HG03354 (cell line): ENCODE measurements around the gene CACNG4.
"Not testable (repeated sequence)": the region's sequence is repeated elsewhere in the genome, so short reads cannot be mapped to it uniquely, and the experiment has no call there.

ENCODE experiments used
- ATAC-seq: cut with Tn5 transposase; IDR thresholded peaks from one replicate; pipeline ENCODE4 v1.9.1; 2021; ENCODE audit warnings: mild to moderate bottlenecking; ENCODE audit not compliant: unreplicated experiment, poor library complexity, severe bottlenecking

Gene CACNG4

DNA sequence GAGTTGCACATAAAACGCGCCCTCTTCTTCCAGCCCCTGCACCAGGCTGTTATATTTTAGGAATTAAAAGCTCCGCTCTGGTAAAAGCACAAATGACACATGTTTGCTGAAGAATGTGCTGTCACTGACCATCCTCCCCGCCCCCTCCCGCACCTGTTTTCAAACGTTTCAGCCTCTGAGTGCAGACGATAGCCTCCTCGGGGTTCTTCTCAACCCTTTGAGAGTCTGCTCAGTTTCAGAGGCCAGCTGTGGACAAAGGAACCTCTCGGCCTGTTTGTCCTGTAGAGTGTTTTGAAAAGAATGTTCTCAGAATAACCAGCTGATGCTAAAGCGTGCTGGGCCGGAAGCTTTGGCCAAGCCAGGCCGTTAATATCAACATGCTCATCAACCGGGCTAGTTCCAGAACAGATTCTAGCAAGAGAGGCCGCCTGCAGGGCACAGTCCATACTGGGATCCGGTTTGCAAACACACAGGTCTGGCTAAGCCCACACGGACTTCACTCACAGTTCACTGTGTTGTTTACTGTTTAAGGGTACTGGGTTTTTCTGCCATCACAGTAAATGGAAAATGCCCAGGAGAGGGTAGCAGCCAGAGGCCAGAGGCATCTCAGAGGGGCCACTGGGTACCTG is 6.4 kb upstream of the CACNG4 start:
- no peak for ATAC-seq

DNA sequence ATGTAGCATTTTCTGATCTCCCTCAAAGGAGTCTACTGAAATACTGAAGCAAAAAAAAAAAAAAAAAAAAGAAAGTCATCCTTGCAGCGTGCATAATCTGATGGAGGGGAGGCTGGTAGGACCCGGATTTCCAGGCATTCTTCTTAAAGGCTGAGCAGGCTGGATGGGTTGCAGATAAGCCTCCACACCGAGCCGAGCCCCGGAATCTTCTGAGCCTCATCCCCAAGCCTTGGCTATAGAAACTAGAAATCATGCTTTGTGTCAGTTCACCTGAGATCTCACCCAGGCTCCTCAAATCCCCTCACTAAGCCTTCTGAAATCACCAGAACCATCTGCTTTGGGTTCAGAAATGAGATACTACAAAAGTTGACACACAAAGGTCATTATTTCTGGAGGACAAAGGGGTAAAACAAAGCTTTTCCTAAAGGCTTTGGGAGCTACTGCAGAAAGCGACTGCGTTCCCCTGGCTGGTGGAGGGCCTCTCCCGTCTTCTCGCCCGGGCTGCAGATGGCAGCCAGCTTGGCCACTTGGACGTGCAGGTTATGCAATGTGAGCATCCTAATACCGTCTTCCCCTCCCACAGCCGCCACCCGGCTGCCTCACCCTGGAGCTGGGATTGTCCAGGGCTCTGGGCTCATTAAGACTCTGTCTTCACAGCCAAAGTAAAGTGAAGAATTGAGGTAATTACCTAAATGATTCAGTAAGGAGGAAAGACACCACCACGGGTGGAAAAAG is 4.7 kb upstream of the CACNG4 start:
- ATAC-seq: no peak

DNA sequence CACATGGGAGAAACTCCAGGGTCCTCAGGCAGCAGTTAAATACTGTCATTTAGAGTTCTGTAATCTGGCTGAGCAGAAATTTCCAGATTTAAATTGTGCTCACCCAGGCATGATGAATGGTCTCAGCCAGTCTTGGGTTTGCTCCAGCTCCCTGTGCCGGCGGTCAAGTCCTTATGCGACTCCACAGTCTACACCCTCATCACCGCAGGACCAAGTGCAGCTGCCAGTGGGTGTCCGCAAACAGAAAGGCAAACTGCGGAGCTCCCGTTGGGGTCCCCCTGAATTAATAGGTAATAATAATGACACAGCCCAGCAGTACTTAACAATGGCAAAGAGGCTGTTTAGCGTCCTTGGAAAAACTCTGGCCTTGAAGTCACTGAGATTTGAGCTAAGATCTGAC is 3.9 kb upstream of the CACNG4 start:
- no peak for ATAC-seq

DNA sequence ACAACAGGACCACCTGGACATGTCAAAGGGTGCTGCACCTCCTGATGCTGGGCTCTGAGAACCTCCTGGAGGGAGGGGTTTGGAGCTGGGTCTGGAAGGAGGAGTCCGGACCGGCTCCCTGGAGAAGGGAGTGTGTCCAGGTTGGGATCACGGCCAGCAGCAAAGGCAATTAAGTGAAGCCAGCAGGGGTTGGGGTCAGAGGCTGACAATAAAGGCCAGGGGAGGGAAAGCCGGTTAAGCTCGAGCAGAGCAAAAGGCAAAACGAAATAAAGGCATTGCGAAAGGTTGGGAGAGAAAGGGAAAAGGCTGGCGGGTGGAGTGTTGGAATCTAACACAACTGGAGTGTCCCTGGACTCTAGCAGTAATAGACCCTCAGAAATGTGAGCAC is 992 bp upstream of the CACNG4 start:
- ATAC-seq: no peak

DNA sequence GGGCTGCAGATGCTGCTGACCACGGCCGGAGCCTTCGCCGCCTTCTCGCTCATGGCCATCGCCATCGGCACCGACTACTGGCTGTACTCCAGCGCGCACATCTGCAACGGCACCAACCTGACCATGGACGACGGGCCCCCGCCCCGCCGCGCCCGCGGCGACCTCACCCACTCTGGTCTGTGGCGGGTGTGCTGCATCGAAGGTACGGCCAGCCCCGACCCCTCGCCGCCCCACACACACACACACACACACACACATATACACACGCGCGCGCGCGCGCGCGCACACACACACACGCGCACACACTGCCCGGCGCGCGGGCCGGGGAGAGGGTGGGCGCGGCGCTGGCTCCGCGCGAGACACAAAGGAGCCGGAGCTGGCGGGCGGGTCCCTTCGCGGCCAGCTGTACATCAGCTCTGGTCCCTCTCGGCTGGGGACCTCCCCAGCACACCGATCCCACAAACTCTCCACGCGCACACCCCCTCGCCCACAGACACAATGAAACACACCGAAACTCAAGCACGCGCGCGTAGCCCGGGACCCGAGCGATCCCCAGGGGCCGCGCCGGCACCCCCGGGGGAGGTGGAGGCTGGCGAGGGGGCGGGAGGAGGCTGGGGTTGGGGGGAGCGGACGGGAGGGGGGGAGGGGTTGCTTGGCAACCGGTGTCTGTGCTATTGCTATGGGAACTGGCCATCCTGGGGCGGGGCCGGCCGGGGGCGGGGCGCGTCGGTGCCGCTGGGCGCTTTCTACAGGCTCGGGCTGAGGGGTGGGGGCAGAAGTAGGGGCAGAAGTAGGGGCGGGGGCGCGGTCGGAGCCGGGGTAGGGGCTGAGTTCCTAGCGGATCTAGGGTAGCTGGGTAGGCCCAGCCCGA is 658 bp downstream of the CACNG4 start:
- no peak for ATAC-seq

DNA sequence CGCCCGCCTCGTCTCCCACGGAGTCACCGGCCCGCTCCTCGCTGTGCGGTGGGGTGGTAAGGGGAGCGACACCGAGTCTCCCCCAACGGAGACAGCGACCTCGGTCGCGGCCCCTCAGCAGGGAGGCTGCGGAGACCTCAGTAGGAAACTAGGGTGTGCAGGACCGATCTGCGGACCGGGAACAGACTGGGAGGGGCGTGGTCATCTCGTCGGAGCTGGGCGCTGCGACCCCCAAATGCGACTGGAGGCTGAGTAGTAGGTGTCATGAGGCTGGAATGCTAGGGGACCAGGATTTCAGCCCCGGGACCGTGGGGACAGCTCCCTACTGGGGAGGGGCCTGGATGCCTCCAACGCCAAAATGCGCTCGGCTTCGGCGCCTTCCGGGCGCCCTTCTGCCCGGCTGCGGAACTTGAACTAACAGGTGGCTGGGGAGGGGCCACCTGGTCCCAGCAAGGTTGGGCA is 1.3 kb downstream of the CACNG4 start:
- ATAC-seq: no peak

DNA sequence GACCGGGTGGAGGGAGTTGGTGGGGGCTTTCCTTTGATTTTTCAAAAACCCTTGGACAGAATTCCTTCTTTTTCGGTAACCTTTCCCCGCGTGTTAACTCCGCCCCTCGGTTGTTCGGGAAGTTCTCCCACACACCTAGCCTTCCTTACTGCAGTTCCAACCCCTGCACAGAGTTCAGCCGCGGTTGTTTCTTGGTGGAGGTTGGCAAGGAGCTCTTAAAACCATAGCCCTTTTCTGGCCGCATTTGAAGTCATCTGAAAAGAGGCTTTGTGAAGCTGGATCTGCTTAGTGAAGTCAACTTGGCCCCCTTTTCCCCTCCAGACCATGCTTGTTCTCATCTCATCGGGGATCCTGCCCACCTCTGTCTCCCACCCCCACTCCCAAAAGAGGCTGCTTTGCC is 1.8 kb downstream of the CACNG4 start:
- ATAC-seq: no peak

DNA sequence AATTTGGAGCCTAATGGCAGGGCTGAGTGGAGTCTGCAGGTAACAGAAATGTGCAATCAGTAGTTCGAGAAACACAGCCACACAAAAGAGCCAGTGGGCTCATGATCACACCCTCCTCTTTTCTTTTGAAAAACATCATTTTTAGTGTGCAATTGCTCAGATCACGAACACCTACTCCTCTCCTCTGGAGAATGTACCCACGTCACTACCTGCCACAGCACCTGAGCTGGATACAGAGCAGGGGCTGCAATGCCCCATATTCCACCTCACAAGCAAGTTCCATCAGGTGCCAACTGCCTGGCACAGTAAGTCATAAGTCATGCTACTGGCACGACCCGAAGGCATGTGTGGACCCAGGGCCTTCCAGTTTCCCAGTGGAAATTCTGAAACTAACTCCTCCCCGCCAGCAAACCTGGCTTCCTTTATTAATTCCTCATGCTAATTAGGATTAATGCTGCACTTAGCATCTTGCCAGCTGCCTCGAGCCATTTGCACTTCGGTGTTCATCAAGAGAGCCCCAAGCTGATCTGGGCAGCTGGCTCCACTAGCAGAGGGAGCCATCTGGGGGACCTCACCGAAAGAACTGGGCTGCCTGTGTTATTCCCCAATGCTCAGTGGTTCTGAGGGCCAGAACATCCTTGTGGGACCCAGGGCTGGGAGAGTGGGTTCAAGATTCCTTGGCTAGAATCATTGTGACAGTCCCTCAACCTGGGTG is 2.4 kb downstream of the CACNG4 start:
- no peak for ATAC-seq

DNA sequence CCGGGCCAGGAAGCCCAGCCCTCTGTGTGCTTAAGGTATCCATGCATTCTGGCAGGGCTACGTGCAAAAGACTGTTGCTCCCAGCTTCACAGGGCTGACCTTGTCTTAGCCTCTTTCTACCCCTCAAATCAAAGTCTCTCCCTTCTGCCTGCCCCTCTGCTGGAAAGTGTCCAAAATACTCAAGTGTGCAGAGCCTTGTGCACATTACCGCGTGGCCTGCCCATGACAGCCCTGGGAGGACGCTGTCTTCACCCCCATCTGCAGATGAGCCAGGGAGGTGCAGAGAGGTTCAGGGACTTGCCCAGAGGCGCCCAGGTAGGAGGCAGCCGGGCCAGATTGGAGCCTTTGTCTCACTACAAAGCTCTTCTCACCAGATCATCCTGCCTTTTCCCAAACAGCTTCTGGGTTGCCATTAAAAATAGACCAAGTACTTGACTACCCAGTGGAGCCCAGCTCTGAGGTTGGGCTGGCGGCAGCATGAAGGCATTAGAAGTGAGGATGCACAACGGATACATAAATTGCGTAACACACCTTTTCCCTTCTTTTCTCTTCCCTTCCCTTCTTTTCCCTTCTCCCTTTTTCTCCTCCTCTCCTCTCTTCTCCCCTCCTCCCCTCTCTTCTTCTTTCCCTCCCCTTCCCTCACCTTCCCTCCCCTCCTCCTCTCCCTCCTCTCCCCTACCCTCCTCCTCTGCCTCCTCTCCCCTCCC is 3.5 kb downstream of the CACNG4 start:
- ATAC-seq: no peak

DNA sequence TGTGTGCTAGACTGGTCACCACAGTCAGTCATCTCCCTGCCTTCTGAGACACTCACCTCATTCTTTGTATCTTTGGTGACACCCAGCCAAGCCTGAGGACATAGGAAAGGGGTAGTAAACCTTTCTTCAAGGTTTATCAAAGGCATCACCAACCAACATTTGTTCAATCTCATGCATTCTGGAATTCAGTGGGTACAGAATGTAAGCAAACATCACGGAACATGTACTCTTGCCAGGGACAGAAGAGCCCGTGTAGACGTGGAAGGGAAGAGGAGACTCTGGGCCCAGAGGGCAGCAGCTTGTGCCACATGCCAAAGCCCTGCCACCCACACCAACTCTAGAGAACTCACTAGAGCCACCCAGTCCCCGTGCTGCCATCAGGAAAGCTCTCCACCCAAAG is 4.4 kb downstream of the CACNG4 start:
- ATAC-seq: no peak

DNA sequence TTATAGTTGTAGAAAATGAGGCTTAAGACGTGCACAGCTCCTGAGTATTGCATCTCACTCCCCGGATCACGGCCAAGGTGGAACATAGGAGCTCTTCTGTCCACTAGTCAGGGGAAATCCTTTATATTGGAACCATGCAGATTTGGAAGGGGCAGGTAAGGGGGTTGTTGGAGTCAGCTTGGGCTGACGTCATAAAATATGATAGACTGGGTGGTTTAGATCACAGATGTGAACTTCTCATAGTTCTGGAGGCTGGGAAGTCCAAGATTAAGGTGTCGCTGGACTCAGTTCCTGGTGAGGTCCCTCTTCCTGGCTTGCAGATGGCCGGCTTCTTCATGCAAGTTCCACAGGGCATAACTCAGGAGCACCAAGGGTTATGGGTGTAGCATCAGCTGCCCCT is 5.6 kb downstream of the CACNG4 start:
- ATAC-seq: no peak

DNA sequence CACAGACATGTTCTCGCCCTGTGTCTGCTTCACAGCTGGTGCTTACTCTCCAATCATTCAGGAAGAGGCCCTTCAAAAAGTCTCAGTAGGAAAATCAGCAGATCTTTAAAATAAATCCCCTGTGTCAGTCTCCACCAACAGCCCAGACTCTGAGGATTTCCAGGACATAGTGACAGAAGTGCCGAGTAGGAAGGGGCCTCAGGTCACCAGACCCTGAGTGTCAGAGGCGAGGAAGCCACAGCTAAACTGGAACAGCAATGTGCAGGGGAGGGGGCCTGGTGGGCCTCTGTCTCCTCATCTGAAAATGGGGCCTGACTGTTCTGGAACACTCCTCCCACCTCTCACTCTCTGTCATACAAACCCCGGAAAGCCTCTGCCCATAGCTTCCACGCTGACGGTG is 6.3 kb downstream of the CACNG4 start:
- ATAC-seq: no peak

DNA sequence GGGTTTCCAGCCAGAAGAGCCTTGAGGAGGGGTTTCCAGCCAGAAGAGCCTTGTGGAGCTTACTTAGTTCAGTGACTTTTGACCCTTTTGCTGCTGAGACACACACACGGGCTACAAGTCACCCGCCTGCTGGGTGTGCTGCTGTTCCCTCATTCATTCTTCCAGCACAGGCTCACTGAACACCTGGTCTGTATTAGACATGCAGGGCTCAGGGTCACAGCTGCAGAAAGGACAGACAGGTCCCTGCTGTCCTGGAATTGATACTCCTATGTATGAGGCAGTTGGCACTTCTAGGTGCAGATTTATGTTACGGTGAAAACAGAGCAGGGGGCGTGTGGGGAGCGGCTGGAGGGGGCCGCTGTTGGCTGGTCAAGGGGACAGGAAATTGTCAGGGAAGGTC is 6.8 kb downstream of the CACNG4 start:
- ATAC-seq: no peak

DNA sequence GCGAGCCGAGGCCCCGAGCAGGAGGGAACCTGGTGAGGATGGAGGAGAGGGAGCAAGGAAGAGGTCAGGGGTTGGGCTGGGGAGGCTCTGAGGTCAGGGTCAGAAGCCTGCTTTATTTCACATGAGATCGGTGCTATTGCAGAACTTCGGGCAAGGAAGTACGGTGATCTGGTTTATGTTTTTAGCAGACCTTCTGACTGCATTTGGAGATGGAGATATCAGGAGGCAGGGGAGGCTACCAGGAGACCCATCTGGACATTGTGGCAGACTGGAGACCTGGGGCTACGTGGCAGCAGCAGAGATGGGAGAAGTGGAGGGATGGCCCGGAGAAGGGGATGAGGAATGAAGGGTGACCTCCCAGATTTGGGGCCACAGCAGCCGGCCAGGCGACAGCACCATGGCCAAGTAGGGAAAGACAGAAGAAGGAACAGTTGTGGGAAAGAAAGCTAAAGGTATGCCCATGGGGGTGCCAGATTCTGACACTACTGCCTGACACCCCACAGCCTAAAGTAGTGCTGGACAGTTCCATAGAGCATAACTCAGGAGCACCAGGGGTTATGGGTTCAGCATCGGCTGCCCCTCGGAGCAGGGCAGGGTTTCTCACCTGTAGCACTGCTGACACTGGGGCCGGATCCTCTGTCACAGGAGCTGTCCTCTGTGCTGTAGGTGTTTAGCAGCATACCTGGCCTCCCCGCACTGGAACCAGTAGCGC is 7.4 kb downstream of the CACNG4 start:
- no peak for ATAC-seq

DNA sequence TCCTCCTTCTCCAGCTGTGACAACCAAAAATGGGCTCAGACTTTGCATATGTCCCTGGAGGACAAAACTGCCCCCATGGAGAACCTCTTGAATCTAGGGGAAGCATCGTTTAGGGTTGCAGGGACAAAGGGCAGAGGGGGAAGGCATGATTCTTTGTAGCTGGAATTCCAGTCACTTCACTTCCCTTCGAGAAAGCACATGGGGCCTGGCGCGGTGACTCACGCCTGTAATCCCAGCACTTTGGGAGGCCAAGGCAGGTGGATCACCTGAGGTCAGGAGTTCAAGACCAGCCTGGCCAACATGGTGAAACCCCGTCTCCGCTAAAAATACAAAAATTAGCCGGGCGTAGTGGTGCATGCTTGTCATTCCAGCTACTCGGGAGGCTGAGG is 7.9 kb downstream of the CACNG4 start:
- not testable (repeated sequence) for ATAC-seq

DNA sequence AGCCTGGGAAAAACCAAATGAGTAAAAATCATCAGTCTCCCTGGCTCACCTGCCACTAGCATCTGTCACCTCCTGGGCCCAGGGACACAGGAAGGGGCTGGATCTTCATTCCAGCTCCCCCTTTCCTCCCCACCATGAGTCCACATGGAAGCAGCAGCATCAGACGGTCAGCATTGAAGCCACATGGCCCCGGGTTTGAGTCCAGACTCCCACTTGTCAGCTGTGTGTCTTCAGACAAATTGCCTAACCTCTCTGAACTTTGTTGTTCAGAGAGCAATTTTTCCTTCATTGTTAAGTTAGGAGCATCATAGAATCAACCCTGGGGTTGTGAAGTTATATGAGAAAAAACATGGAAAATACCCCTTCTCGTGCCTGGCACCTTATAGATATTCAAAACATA is 10.7 kb downstream of the CACNG4 start:
- ATAC-seq: no peak

DNA sequence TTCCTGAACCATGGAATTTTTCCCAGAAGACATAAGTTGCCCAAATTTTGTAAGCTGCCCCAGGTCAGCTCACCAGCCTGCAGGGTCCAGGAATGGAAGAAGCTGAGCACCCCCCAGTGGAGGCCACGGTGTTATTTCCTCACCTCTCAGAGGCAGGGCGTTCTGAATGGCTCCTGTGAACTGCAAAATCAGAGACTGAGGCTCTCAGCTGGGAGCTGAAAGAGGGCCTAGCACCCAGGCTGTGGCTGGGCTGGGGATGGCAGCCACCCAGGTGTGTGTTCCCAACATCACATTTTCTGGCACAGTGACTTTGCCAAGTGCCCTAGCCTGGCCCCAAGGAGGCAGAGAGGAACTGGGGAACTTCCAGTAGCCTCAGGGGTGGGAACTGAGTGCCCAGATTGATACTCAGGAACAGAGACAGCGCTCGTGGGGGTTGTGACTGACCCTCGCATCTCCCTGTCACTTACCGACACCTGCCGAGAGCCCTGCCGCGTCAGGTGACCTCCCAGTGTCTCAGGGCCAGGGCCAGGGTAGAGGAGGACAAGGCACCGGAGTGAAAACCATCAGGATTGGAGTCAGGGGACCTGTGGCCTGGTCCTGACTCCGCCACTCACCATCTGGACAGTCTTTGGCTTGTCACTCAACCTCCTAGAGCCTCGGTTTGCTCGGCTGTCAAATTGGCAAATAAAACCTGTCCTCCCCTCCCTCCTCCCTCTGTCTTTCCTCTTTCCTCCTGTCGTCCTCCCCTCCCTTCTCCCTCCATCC is 11.3 kb downstream of the CACNG4 start:
- no peak for ATAC-seq

DNA sequence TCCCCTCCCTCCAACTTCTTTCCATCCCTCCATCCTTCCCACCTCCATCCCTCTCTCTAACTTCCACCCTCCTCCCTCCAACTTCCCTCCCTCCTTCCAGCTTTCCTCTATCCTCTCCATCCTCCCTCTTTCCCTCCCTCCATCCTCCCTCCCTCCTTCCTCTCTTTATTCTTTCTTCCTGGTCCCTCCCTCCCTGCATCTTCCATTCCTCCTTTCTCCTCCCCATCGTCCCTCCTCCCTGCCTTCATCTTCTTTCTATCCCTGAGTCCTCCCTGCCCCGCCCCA is 11.8 kb downstream of the CACNG4 start:
- ATAC-seq: no peak
